HG03025 (cell line): ENCODE results near the gene BAIAP2L1.
"Not testable (repeated sequence)": the region's sequence is repeated elsewhere in the genome, so short reads cannot be mapped to it uniquely, and the experiment has no call there.

Experiments used
- ATAC-seq: cut with Tn5 transposase; IDR thresholded peaks from one replicate; pipeline ENCODE4 v1.9.1; 2021; ENCODE audit warnings: mild to moderate bottlenecking, moderate library complexity; ENCODE audit not compliant: unreplicated experiment, low FRiP score

Gene BAIAP2L1

GRCh38 chr7:98399890-98400541 lies 874 bp downstream of the BAIAP2L1 start:
- ATAC-seq: no peak

GRCh38 chr7:98399462-98399861 lies 1.4 kb downstream of the BAIAP2L1 start:
- no peak for ATAC-seq

- ATAC-seq: no peak
Measured at GRCh38 chr7:98398567-98399372, 2.1 kb downstream of the BAIAP2L1 start.

- ATAC-seq: no peak
Measured at GRCh38 chr7:98396768-98397167, 4.1 kb downstream of the BAIAP2L1 start.

GRCh38 chr7:98395951-98396350 lies 4.9 kb downstream of the BAIAP2L1 start:
- no peak for ATAC-seq

- no peak for ATAC-seq
Measured at GRCh38 chr7:98395481-98395880, 5.4 kb downstream of the BAIAP2L1 start.

GRCh38 chr7:98394377-98394836 lies 6.5 kb downstream of the BAIAP2L1 start:
- no peak for ATAC-seq

- no peak for ATAC-seq
Measured at GRCh38 chr7:98387544-98388226, 13.2 kb downstream of the BAIAP2L1 start.

GRCh38 chr7:98387131-98387530 lies 13.8 kb downstream of the BAIAP2L1 start:
- no peak for ATAC-seq

- ATAC-seq: not testable (repeated sequence)
Measured at GRCh38 chr7:98385532-98385931, 15.4 kb downstream of the BAIAP2L1 start.

- ATAC-seq: no peak
Measured at GRCh38 chr7:98378210-98378819, 22.6 kb downstream of the BAIAP2L1 start.

- ATAC-seq: no peak
Measured at GRCh38 chr7:98376711-98377110, 24.2 kb downstream of the BAIAP2L1 start.

- no peak for ATAC-seq
Measured at GRCh38 chr7:98375664-98376063, 25.2 kb downstream of the BAIAP2L1 start.

- ATAC-seq: no peak
Measured at GRCh38 chr7:98374285-98374680, 26.6 kb downstream of the BAIAP2L1 start.

GRCh38 chr7:98372993-98373392 lies 27.9 kb downstream of the BAIAP2L1 start:
- ATAC-seq: no peak

GRCh38 chr7:98369726-98370125 lies 31.2 kb downstream of the BAIAP2L1 start:
- ATAC-seq: no peak

- no peak for ATAC-seq
Measured at GRCh38 chr7:98368716-98369115, 32.2 kb downstream of the BAIAP2L1 start.

GRCh38 chr7:98366562-98366938 lies 34.3 kb downstream of the BAIAP2L1 start:
- no peak for ATAC-seq

GRCh38 chr7:98365863-98366561 lies 34.9 kb downstream of the BAIAP2L1 start:
- no peak for ATAC-seq

GRCh38 chr7:98364220-98364619 lies 36.7 kb downstream of the BAIAP2L1 start:
- no peak for ATAC-seq
